Body of pancreas (tissue), 4 donors: ENCODE results near the gene KANSL1L.

Source experiments
- POLR2A ChIP-seq, 3 donors: fragments of 450-650 bp; IDR thresholded peaks; one replicate each; pipeline ENCODE4 v1.6.1; 2016; ENCODE audit warnings: antibody characterized with exemption in 3 of 3, mild to moderate bottlenecking in 2 of 3
- TF ChIP-seq, protein P1 (sequence below), 7 experiments: fragments of 450-650 bp in 4 of 7; fragments of 200-600 bp in 3 of 7; sonication (generic) in 3 of 7; IDR thresholded peaks; one replicate each; pipeline ENCODE4 v1.5.1; 2016 to 2019; ENCODE audit warnings: antibody characterized with exemption in 7 of 7

GRCh38 chr2:210132239-210132638 is 39.0 kb downstream of the KANSL1L start:
- TF ChIP-seq, protein P1, sequence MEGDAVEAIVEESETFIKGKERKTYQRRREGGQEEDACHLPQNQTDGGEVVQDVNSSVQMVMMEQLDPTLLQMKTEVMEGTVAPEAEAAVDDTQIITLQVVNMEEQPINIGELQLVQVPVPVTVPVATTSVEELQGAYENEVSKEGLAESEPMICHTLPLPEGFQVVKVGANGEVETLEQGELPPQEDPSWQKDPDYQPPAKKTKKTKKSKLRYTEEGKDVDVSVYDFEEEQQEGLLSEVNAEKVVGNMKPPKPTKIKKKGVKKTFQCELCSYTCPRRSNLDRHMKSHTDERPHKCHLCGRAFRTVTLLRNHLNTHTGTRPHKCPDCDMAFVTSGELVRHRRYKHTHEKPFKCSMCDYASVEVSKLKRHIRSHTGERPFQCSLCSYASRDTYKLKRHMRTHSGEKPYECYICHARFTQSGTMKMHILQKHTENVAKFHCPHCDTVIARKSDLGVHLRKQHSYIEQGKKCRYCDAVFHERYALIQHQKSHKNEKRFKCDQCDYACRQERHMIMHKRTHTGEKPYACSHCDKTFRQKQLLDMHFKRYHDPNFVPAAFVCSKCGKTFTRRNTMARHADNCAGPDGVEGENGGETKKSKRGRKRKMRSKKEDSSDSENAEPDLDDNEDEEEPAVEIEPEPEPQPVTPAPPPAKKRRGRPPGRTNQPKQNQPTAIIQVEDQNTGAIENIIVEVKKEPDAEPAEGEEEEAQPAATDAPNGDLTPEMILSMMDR (IDR thresholded peaks at IDR 0.05): no peak
- no peak for TF ChIP-seq POLR2A (IDR thresholded peaks at IDR 0.05)
